GM13977 (cell line): ENCODE results near the gene HNRNPDL.
A peak's percentile ranks its signal among the peaks of the same experiment; 100 is the strongest.

Source experiments
- DNase-seq: peaks from one replicate; pipeline ENCODE4 v3.0.0; 2012; ENCODE audit warnings: low spot score
- CTCF ChIP-seq: IDR thresholded peaks from 2 replicates; pipeline ENCODE4 v1.5.1; 2012; ENCODE audit warnings: mild to moderate bottlenecking, control low read depth; ENCODE audit not compliant: insufficient read depth; ENCODE audit errors: extremely low read depth, missing control alignments
- in situ Hi-C: fragments of 300-500 bp; cut with MboI; formaldehyde crosslinking; loops from one replicate; pipeline ENCODE4 v1.12.0; 2022; ENCODE audit warnings: low sequenced_read_pairs, low pct_unique_long_range_greater_than_20kb, mixed read lengths, inconsistent platforms; ENCODE audit not compliant: unreplicated experiment

HNRNPDL gene

GRCh38 chr4:82380831-82381230, 49.4 kb downstream of the HNRNPDL start:
- in situ Hi-C loops: no loop called here
- DNase-seq: no peak
- no peak for TF ChIP-seq CTCF

GRCh38 chr4:82380344-82380743, 49.9 kb downstream of the HNRNPDL start:
- DNase-seq: no peak
- no peak for TF ChIP-seq CTCF
- in situ Hi-C loops: no loop called here

- in situ Hi-C loops: no loop called here
- no peak for TF ChIP-seq CTCF
- DNase-seq: no peak
Measured at GRCh38 chr4:82376109-82376508, 54.2 kb downstream of the HNRNPDL start.

- in situ Hi-C loops: no loop called here
- TF ChIP-seq CTCF: no peak
- DNase-seq: peak; percentile 98
Measured at GRCh38 chr4:82373816-82374625, 56.2 kb downstream of the HNRNPDL start, which contains the start of gene HNRNPD. TSS of gene HNRNPD (minus strand) at chr4:82373991. CDS start at chr4:82373678, 313 bp downstream.

GRCh38 chr4:82373486-82373815, 56.8 kb downstream of the HNRNPDL start:
- DNase-seq: peak; percentile 14
- TF ChIP-seq CTCF: no peak
- in situ Hi-C loops: no loop called here
